ENCODE measurements around the gene CYP1A2. TPM values are rescaled to one million over a fixed set of nuclear protein-coding genes. Genes with fewer than 3 reads are reported as not detected.

The CYP1A2 gene
- total RNA-seq, 4 donors from 2014 or later: not detected

GRCh38 chr15:74787251-74788041 lies 38.8 kb downstream of the CYP1A2 start:
- no peaks in the 10 kb centered on the region for H3K27me3 ChIP-seq
- peak overlapping the region; percentile 71 for H3K27ac ChIP-seq
- WGBS: 40% methylated on average over 11 of the region's 13 CpGs
- DNase-seq (ENCODE audit: low spot score in 2 of 2): no peak
- no peaks in the 10 kb centered on the region for H3K36me3 ChIP-seq
- no peak for TF ChIP-seq EP300 (IDR thresholded peaks at IDR 0.05)
- TF ChIP-seq POLR2AphosphoS5 (IDR thresholded peaks at IDR 0.05): no peak
- peak; percentile 9 to 39 for TF ChIP-seq CTCF (IDR thresholded peaks at IDR 0.05)
- H3K4me1 ChIP-seq: peaks cover 96% of the 10 kb centered on the region
- H3K9me3 ChIP-seq: no peaks in the 10 kb centered on the region
- H3K4me3 ChIP-seq: peak overlapping the region; percentile 0

GRCh38 chr15:74788042-74788682 lies 39.5 kb downstream of the CYP1A2 start:
- no peak overlapping the region for H3K4me3 ChIP-seq
- H3K27ac ChIP-seq: peak overlapping the region; percentile 71
- WGBS: 47% methylated on average over 7 of the region's 7 CpGs

GRCh38 chr15:74788683-74789151 lies 40.1 kb downstream of the CYP1A2 start:
- peaks cover 96% of the 10 kb centered on the region for H3K4me1 ChIP-seq
- DNase-seq (ENCODE audit: low spot score in 2 of 2): no peak
- no peaks in the 10 kb centered on the region for H3K36me3 ChIP-seq
- H3K27ac ChIP-seq: peak overlapping the region; percentile 71
- WGBS: 61% methylated on average over 9 of the region's 9 CpGs
- H3K27me3 ChIP-seq: no peaks in the 10 kb centered on the region
- no peaks in the 10 kb centered on the region for H3K9me3 ChIP-seq
- H3K4me3 ChIP-seq: peak overlapping the region; percentile 17
- TF ChIP-seq CTCF (IDR thresholded peaks at IDR 0.05) (no peak), POLR2AphosphoS5 (IDR thresholded peaks at IDR 0.05) (no peak), EP300 (IDR thresholded peaks at IDR 0.05) (no peak), POLR2A (IDR thresholded peaks at IDR 0.05) (no peak)

More at GRCh38 chr15:74788042-74788682, 39.5 kb downstream of the CYP1A2 start:
- no peak for DNase-seq (ENCODE audit: low spot score in 2 of 2)
- Histone ChIP-seq H3K9me3 (no peaks in the 10 kb centered on the region), H3K27me3 (no peaks in the 10 kb centered on the region), H3K4me1 (peaks cover 96% of the 10 kb centered on the region), H3K36me3 (no peaks in the 10 kb centered on the region)
- TF ChIP-seq POLR2AphosphoS5 (IDR thresholded peaks at IDR 0.05): no peak
- TF ChIP-seq POLR2A (IDR thresholded peaks at IDR 0.05): no peak
- no peak for TF ChIP-seq CTCF (IDR thresholded peaks at IDR 0.05)
- no peak for TF ChIP-seq EP300 (IDR thresholded peaks at IDR 0.05)

GRCh38 chr15:74789171-74789631 lies 40.6 kb downstream of the CYP1A2 start:
- TF ChIP-seq POLR2A (IDR thresholded peaks at IDR 0.05): no peak
- no peak for TF ChIP-seq EP300 (IDR thresholded peaks at IDR 0.05)
- TF ChIP-seq CTCF (IDR thresholded peaks at IDR 0.05): no peak
- TF ChIP-seq POLR2AphosphoS5 (IDR thresholded peaks at IDR 0.05): no peak
- 38% methylated on average over 13 of the region's 14 CpGs for WGBS
- DNase-seq (ENCODE audit: low spot score in 2 of 2): no peak
- Histone ChIP-seq H3K36me3 (no peaks in the 10 kb centered on the region), H3K9me3 (no peaks in the 10 kb centered on the region), H3K27me3 (no peaks in the 10 kb centered on the region), H3K4me1 (peaks cover 96% of the 10 kb centered on the region), H3K27ac (peak overlapping the region; percentile 71), H3K4me3 (peak overlapping the region; percentile 17)

GRCh38 chr15:74789741-74790079 lies 41.1 kb downstream of the CYP1A2 start:
- no peak overlapping the region for H3K4me3 ChIP-seq
- 53% methylated on average over 3 of the region's 3 CpGs for WGBS
- DNase-seq (ENCODE audit: low spot score in 2 of 2): no peak
- H3K9me3 ChIP-seq: no peaks in the 10 kb centered on the region
- peak overlapping the region; percentile 71 for H3K27ac ChIP-seq
- no peaks in the 10 kb centered on the region for H3K36me3 ChIP-seq
- H3K27me3 ChIP-seq: no peaks in the 10 kb centered on the region
- peaks cover 92% of the 10 kb centered on the region for H3K4me1 ChIP-seq
- TF ChIP-seq EP300 (IDR thresholded peaks at IDR 0.05) (no peak), POLR2AphosphoS5 (IDR thresholded peaks at IDR 0.05) (no peak)
